ENCODE measurements around the gene ZFAND6. TPM values are rescaled to one million over a fixed set of nuclear protein-coding genes. Genes with fewer than 3 reads are reported as not detected.
A peak's percentile ranks its signal among the peaks of the same experiment; 100 is the strongest.
"Not testable (repeated sequence)": the region's sequence is repeated elsewhere in the genome, so short reads cannot be mapped to it uniquely, and the experiment has no call there.

Gene ZFAND6
- total RNA-seq, 1 experiment from 2014 or later = 145 TPM

DNA sequence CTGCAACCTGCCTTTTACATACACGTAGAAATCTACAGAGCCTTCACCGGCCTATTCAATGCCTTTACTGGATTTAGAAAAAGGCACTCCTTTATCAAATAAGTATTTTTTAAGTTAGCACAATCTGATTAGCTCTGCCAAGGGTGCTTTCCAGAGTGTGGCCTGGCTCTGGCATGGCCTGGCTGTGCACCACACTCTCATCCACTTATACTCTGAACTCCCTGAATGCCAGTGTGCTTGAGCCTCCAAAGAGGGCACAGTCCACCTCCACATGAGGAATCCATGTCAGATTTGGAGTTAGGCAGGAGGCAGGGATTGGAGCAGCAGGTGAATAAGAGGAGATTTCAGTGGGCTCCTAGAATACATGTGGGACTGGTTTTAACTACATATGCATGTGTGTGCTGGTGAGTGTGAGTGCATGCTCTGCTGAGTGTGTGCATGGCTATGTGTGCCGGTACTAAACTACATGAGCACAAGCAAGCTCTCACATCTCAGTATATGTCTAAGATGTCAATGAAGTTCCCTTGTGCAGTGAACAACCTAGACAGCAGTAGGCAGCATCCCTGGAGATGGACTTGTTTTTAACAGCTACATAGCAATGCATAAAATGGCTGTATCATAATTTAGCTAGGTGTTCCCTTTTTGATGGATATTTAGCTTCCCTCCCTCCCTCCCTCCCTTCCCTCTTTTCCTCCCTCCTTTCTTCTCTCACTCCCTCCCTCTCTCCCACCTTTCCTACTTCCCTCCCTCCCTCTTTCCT is 17.8 kb upstream of the ZFAND6 start:
- in situ Hi-C loops (cut with HindIII; ENCODE audit: low pct_unique_long_range_greater_than_20kb, low sequenced_read_pairs) = no loop called here

GRCh38 chr15:80042568-80042967 is 16.9 kb upstream of the ZFAND6 start:
- in situ Hi-C loops (cut with HindIII; ENCODE audit: low pct_unique_long_range_greater_than_20kb, low sequenced_read_pairs) = no loop called here
- no peak for DNase-seq (ENCODE audit: low read depth, low spot score)

More for the DNA sequence above, 17.8 kb upstream of the ZFAND6 start:
- no peak for DNase-seq (ENCODE audit: low read depth, low spot score)

- in situ Hi-C loops (cut with HindIII; ENCODE audit: low pct_unique_long_range_greater_than_20kb, low sequenced_read_pairs); DNase-seq (ENCODE audit: low read depth, low spot score): not testable (repeated sequence)
Observed at GRCh38 chr15:80045219-80045618, 14.3 kb upstream of the ZFAND6 start.

GRCh38 chr15:80049046-80049445 is 10.4 kb upstream of the ZFAND6 start:
- in situ Hi-C loops (cut with HindIII; ENCODE audit: low pct_unique_long_range_greater_than_20kb, low sequenced_read_pairs) = no loop called here
- no peak for DNase-seq (ENCODE audit: low read depth, low spot score)

DNA sequence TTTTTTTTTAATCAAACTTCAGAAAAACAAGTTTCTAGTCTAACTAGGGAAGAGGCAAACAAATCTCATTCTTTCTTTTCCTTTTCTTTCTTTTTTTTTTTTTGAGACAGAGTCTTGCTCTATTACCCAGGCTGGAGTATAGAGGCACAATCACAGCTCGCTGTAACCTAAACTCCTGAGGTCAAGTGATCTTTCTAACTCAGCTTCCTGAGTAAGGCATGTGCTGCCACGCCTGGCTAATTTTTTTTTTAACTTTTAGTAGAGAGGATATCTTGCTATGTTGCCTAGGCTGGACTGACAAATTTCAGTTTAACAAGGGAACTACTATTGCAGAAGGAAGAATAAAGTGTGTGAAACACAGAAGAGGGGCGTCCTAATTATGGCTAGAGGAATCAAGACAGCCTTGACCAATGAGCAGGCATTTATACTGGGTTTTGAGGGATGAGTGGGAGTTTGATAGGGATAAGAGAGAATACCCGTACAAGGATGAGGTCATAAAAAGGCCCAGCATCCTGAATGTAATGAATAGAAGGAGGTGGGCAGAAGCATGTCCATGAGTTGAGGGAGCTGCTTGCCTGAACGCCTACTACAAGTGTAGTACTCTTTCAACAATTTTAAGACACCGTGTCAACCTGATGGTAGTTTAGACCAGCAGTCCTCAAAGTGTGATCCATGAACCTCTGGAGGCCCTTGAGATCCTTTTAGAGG is 6.7 kb upstream of the ZFAND6 start:
- in situ Hi-C loops (cut with HindIII; ENCODE audit: low pct_unique_long_range_greater_than_20kb, low sequenced_read_pairs) = no loop called here
- no peak for DNase-seq (ENCODE audit: low read depth, low spot score)

DNA sequence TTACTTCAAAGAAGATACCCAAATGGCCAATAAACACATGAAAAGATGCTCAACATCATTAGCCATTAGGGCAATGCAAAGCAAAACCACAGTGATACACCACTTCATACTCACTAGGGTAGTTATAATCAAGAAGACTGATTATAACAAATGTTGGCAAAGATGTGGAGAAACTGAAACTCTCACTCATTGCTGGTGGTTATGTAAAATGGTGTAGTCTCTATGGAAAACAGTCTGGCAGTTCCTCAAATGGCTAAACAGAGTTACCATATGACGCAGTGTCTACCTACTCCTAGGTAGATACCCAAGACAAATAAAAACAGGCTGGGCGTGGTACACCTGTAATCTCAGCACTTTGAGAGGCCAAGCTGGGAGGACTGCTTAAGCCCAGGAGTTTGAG is 3.5 kb upstream of the ZFAND6 start:
- DNase-seq (ENCODE audit: low read depth, low spot score) = no peak
- in situ Hi-C loops (cut with HindIII; ENCODE audit: low pct_unique_long_range_greater_than_20kb, low sequenced_read_pairs) = no loop called here

DNA sequence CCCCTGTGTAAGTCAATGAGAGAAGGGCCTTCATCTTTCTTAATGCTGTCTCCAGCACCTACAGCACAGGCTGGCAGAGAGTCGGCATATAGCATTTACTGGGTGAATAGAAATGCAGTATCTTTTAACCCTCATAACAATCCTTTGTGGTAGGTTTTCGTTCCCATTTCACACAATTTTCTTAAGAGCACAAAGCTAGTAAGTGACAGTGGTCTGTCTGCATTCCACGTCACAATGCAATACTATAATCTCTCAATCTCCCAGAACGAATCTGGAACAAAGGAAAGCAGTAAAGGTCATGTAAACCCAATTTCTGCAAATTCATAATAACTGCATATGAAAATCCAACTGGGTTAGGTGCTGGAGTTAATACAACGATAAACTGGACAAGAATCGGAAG is 1.4 kb upstream of the ZFAND6 start:
- in situ Hi-C loops (cut with HindIII; ENCODE audit: low pct_unique_long_range_greater_than_20kb, low sequenced_read_pairs) = no loop called here
- no peak for DNase-seq (ENCODE audit: low read depth, low spot score)

GRCh38 chr15:80059786-80060355 is 395 bp downstream of the ZFAND6 start:
- DNase-seq (ENCODE audit: low read depth, low spot score) = peak; percentile 50
- in situ Hi-C loops (cut with HindIII; ENCODE audit: low pct_unique_long_range_greater_than_20kb, low sequenced_read_pairs) = no loop called here

GRCh38 chr15:80060356-80061006 is 1.0 kb downstream of the ZFAND6 start:
- in situ Hi-C loops (cut with HindIII; ENCODE audit: low pct_unique_long_range_greater_than_20kb, low sequenced_read_pairs) = no loop called here
- DNase-seq (ENCODE audit: low read depth, low spot score) = peak; percentile 36

DNA sequence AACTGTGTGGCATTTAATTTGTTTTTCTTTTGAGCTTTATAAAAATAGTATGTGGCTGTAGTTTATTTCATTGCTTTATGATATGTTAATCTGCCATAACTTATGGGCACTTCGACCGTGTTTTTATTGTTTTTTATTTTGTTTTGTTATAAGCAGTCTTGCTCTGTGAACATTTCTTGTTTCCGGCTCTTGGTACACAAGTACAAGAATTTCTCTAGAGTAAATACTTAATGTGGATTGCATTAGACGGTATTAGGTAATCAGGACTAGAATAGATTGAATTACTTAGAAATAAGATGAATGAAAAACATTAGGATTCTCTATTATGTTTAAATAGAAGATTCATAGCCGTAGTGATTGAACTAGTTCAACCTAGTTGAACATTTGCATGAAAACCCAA is 2.1 kb downstream of the ZFAND6 start:
- no peak for DNase-seq (ENCODE audit: low read depth, low spot score)

DNA sequence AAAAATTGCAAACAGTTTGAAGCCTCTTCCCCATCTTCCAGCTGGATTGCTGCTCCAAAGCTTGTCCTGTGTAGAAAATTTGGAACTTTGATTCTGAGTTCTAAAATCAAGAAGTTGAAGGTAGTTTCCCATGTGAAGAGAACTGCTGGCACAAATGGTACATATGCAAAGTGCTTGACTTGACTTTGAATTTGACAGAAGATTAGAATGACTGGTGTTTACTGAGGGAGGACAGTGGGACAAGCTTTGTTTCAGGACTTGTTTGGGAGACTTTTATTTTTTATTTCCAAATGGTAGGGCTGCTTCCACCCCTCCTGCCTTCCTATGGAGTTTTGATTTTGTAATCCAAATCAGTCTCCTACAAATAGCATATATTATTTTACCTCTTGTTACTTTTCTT is 7.4 kb downstream of the ZFAND6 start:
- in situ Hi-C loops (cut with HindIII; ENCODE audit: low pct_unique_long_range_greater_than_20kb, low sequenced_read_pairs) = no loop called here

More for the DNA sequence above, 2.1 kb downstream of the ZFAND6 start:
- in situ Hi-C loops (cut with HindIII; ENCODE audit: low pct_unique_long_range_greater_than_20kb, low sequenced_read_pairs) = no loop called here

GRCh38 chr15:80068578-80068977 is 9.1 kb downstream of the ZFAND6 start:
- DNase-seq (ENCODE audit: low read depth, low spot score) = no peak
- in situ Hi-C loops (cut with HindIII; ENCODE audit: low pct_unique_long_range_greater_than_20kb, low sequenced_read_pairs) = no loop called here

More for the DNA sequence above, 7.4 kb downstream of the ZFAND6 start:
- no peak for DNase-seq (ENCODE audit: low read depth, low spot score)

DNA sequence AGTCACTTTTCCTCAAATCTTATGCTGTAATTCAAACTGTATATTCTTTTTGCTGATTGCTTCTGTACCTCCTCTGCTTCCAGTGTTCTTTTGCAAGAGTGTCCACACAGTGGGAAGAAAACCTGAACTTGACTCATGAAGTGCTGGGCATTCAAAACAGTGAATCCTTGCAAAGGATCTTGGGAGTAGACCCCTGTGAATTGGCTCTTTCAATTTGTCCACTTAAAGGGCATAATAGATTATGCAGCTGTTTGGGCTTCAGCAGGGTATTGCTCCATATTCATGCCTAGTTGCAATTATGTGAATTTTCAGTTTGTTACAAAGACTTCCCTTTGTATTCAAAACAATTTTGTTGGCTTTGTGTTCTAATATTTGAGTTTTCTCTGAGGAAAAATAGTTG is 11.4 kb downstream of the ZFAND6 start:
- DNase-seq (ENCODE audit: low read depth, low spot score) = peak; percentile 91
- in situ Hi-C loops (cut with HindIII; ENCODE audit: low pct_unique_long_range_greater_than_20kb, low sequenced_read_pairs) = no loop called here

- in situ Hi-C loops (cut with HindIII; ENCODE audit: low pct_unique_long_range_greater_than_20kb, low sequenced_read_pairs) = no loop called here
Observed at GRCh38 chr15:80071652-80072051, 12.2 kb downstream of the ZFAND6 start.

GRCh38 chr15:80072285-80072994 is 13.0 kb downstream of the ZFAND6 start:
- in situ Hi-C loops (cut with HindIII; ENCODE audit: low pct_unique_long_range_greater_than_20kb, low sequenced_read_pairs) = no loop called here
- DNase-seq (ENCODE audit: low read depth, low spot score) = peak; percentile 92

More at GRCh38 chr15:80071652-80072051, 12.2 kb downstream of the ZFAND6 start:
- no peak for DNase-seq (ENCODE audit: low read depth, low spot score)

GRCh38 chr15:80073197-80073596 is 13.7 kb downstream of the ZFAND6 start:
- in situ Hi-C loops (cut with HindIII; ENCODE audit: low pct_unique_long_range_greater_than_20kb, low sequenced_read_pairs) = no loop called here
- DNase-seq (ENCODE audit: low read depth, low spot score) = no peak
